Endothelial cell (in vitro differentiated cells): ENCODE results near the gene DPYSL5. TPM values are rescaled to one million over a fixed set of nuclear protein-coding genes. Genes with fewer than 3 reads are reported as not detected.
"Not testable (repeated sequence)": the region's sequence is repeated elsewhere in the genome, so short reads cannot be mapped to it uniquely, and the experiment has no call there.

Experiments
- DNase-seq: peaks from one replicate; pipeline ENCODE4 v3.0.0; 2021; ENCODE audit warnings: low spot score
- H3K27ac Mint-ChIP-seq: one replicate; pipeline ENCODE4 v1.8.0; 2021; ENCODE audit warnings: mixed read lengths, inconsistent platforms; ENCODE audit not compliant: unreplicated experiment
- H3K27me3 Mint-ChIP-seq: one replicate; pipeline ENCODE4 v1.8.0; 2021; ENCODE audit warnings: mild to moderate bottlenecking, moderate library complexity, mixed read lengths, inconsistent platforms; ENCODE audit not compliant: unreplicated experiment
- H3K36me3 Mint-ChIP-seq: one replicate; pipeline ENCODE4 v1.8.0; 2021; ENCODE audit warnings: mild to moderate bottlenecking, low read depth, mixed read lengths, inconsistent platforms; ENCODE audit not compliant: unreplicated experiment
- H3K4me1 Mint-ChIP-seq: one replicate; pipeline ENCODE4 v1.8.0; 2021; ENCODE audit warnings: mild to moderate bottlenecking, mixed read lengths, inconsistent platforms; ENCODE audit not compliant: unreplicated experiment
- H3K4me3 Mint-ChIP-seq: one replicate; pipeline ENCODE4 v1.8.0; 2021; ENCODE audit warnings: mild to moderate bottlenecking, mixed read lengths, inconsistent platforms; ENCODE audit not compliant: unreplicated experiment
- H3K9me3 Mint-ChIP-seq: one replicate; pipeline ENCODE4 v1.8.0; 2021; ENCODE audit warnings: mixed read lengths, inconsistent platforms; ENCODE audit not compliant: unreplicated experiment
- total RNA-seq: library from RNA; stranded (reverse); fragmentation: NEBNext Ultra II Directional; extraction: Animal tissue kit (Norgen Biotek cat#: 25700); gene quantifications from one replicate; pipeline ENCODE4 v1.2.1, GENCODE V29; 2021; ENCODE audit not compliant: unreplicated experiment
- TF ChIP-seq, protein P1 (sequence below): fragments of 200-600 bp; sonication (generic); IDR thresholded peaks from one replicate; pipeline ENCODE4 v1.5.0; 2021; ENCODE audit warnings: antibody characterized with exemption; ENCODE audit not compliant: unreplicated experiment

The DPYSL5 gene
- total RNA-seq, 1 donor from 2014 or later = 0.23 TPM

DNA sequence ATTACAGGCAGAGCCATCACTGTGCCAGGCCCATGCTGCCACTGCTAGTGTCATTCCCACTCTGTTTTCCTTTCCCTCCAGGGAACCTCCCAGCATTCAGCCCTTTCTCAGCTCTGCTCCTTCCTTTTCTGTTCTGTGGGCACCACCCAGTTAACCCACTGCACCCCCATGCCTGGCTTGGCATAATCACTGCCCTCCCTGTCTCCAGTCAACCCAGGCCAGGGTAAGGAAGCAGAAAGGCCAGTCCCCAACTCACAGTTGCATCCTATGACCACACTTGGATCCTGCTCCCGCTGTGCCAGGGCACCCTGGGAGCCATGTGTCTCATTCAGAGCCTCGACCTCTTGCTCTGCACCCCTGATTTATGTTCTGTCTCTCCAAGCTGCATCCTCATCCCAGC, 32.2 kb downstream of the DPYSL5 start:
- peaks cover 5% of the 10 kb centered on the region for H3K36me3 Mint-ChIP-seq
- DNase-seq = no peak
- no peaks in the 10 kb centered on the region for H3K9me3 Mint-ChIP-seq
- H3K27ac Mint-ChIP-seq = no peak overlapping the region
- peak overlapping the region; percentile 16 for H3K4me3 Mint-ChIP-seq
- TF ChIP-seq, protein P1, sequence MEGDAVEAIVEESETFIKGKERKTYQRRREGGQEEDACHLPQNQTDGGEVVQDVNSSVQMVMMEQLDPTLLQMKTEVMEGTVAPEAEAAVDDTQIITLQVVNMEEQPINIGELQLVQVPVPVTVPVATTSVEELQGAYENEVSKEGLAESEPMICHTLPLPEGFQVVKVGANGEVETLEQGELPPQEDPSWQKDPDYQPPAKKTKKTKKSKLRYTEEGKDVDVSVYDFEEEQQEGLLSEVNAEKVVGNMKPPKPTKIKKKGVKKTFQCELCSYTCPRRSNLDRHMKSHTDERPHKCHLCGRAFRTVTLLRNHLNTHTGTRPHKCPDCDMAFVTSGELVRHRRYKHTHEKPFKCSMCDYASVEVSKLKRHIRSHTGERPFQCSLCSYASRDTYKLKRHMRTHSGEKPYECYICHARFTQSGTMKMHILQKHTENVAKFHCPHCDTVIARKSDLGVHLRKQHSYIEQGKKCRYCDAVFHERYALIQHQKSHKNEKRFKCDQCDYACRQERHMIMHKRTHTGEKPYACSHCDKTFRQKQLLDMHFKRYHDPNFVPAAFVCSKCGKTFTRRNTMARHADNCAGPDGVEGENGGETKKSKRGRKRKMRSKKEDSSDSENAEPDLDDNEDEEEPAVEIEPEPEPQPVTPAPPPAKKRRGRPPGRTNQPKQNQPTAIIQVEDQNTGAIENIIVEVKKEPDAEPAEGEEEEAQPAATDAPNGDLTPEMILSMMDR = no peak
- H3K4me1 Mint-ChIP-seq = peaks cover 10% of the 10 kb centered on the region
- H3K27me3 Mint-ChIP-seq = peaks cover 6% of the 10 kb centered on the region

DNA sequence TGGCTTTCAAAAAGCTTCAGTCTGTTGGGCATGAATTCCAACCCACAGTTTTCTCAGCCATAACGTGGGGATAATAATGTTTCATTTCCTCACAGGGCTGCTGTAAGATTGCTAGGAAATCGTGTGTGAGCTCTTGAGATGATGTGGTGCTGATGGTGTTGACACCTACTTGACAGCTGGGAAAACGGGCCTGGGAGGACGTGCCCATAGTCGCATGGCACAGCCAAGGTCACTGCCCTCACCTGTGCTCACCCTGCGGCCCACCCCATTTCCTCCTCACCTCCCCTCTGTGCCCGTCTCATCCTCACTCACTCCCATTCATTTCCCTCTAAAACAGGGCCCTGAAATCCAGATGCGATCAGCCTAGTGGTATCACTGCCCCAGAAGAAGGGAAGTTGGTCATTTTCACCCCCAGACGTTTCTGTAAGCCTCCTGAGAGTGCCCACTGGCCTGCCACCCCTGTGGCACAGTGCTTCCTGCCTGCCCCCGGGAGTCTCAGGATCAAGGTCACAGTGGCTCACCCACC, 33.0 kb downstream of the DPYSL5 start:
- H3K27ac Mint-ChIP-seq = no peak overlapping the region
- peaks cover 8% of the 10 kb centered on the region for H3K27me3 Mint-ChIP-seq
- no peak overlapping the region for H3K4me3 Mint-ChIP-seq
- peaks cover 15% of the 10 kb centered on the region for H3K4me1 Mint-ChIP-seq
- no peaks in the 10 kb centered on the region for H3K9me3 Mint-ChIP-seq
- no peak for DNase-seq
- H3K36me3 Mint-ChIP-seq = peaks cover 5% of the 10 kb centered on the region
- TF ChIP-seq, protein P1 = no peak

DNA sequence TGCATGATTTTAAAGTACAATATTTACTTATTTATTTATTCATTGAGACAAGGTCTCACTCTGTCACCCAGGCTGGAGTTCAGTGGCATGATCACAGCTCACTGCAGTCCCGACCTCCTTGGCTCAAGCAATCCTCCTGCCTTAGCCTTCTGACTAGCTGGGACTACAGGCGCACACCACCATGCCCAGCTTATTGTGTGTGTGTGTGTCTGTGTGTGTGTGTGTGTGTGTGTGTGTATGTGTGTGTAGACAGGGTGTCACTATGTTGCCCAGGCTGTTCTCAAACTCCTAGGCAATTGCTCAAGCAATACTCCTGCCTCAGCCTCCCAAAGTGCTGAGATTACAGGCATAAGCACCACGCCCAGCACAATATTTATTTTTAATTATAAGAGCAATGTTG, 34.3 kb downstream of the DPYSL5 start:
- H3K36me3 Mint-ChIP-seq, DNase-seq, H3K27me3 Mint-ChIP-seq, H3K9me3 Mint-ChIP-seq, H3K27ac Mint-ChIP-seq: not testable (repeated sequence)
- Mint-ChIP-seq H3K4me3 (peak overlapping the region; percentile 56), H3K4me1 (peaks cover 24% of the 10 kb centered on the region)

DNA sequence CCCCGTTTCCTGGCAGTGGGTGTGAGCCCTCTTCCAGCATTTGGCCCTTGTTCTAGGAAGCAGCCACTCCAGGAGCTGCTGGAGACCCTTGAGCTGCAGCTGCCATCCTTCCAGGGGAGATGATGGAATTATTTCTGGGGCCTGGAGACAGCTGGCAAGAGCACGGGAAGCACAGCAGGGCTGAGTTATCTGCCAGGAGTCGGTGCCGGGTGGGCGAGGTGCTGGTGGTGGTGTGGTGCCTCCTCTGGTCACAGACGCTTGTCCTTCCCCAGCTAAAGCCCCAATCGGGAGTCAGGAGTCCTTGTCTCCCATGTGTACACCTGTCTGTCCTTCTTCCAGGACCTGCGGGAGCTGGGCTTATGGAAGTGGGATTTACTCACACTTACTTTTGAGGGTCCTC, 36.0 kb downstream of the DPYSL5 start:
- peaks cover 34% of the 10 kb centered on the region for H3K4me1 Mint-ChIP-seq
- peaks cover 8% of the 10 kb centered on the region for H3K27me3 Mint-ChIP-seq
- H3K9me3 Mint-ChIP-seq = no peaks in the 10 kb centered on the region
- no peak overlapping the region for H3K27ac Mint-ChIP-seq
- DNase-seq = no peak
- H3K36me3 Mint-ChIP-seq = peaks cover 5% of the 10 kb centered on the region
- TF ChIP-seq, protein P1 = no peak
- H3K4me3 Mint-ChIP-seq = no peak overlapping the region

DNA sequence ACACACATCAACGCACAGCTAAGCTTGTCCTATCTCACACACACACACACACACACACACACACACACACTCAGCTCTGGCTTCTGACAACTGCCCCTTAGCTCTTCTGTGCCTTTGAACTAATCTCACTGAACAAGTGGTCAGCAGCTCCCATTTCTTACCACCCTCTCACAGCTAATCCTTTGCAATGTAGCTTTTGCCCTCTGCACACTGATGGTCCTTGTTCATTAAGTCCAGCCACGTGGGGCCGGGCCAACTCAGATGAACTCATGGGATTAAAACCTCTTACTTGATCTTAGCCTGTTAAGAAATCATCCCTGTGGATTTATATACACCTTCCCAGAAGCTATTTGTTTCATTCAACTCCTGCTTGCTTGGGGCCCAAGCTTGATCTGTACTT, 36.6 kb downstream of the DPYSL5 start:
- Mint-ChIP-seq H3K9me3 (no peaks in the 10 kb centered on the region), H3K36me3 (peaks cover 5% of the 10 kb centered on the region), H3K4me1 (peaks cover 34% of the 10 kb centered on the region), H3K4me3 (no peak overlapping the region), H3K27ac (no peak overlapping the region), H3K27me3 (peaks cover 8% of the 10 kb centered on the region)
- DNase-seq = no peak
- TF ChIP-seq, protein P1 = no peak
